HS-27A (cell line): ENCODE data around the gene DPYSL3.

Source experiments
- DNase-seq: peaks from one replicate; pipeline ENCODE4 v3.0.0-alpha.2; 2012; ENCODE audit warnings: low read depth, missing footprints

DPYSL3 gene

DNA sequence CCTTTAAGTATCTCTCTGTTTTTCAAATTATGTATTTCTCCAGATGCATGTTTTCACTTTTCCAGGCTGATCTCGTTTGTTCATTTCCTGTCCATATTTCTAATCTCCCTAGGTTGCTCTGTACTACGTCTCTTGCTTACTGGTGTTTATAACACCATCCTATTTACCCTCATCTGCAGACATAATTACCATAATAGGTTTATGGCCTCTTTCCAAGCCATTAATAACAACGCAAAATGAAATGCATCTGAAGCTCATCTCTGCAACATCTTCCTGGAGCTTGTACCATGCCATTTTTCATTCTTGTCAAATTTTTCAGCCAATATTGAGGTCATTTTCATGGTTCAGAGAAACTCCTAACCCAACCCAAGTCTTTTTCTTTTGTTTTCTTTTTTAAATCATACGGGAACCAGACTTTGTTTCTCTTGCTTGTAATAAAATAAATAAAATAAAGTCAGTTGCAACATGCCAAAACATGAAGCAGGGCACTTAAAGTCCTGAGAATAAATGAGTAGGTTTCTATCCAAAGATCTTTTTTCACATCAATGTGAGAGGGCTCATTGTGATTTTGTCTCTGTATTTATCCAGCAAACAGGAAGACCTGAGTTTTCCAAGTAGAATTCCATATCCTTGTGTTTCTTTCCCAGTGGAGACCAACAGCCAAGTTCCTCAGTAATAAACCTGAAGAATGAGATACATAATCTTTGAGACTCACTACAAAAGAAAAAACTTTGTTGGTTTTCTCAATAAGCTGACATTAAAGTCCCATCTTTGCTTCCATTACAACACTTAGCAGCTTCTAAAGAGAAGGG is 37.0 kb downstream of the DPYSL3 start:
- DNase-seq = no peak

DNA sequence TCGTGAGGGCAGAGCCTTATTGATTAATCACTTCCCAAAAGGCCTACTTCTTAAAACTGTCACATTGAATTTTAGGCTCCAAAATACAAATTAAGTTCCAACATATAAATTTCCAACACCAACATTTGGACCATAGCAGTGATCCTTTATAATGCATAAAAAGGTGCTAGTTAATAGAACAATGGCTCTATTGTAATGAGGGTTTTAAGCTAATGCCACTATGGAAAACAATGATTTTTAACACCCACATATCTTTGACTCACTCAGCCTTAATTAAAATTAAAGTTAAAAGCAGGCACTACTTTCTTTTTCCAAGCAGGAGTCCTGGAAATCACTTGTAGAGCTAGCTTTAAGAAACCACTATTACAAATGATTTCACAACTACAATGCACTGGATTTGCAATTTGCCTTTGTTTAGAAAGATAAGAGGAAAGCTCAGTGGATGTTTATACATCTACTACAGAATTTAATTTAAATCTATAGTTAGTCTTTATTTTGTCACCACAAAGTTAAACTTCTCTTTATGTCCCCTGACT is 41.8 kb downstream of the DPYSL3 start:
- DNase-seq = no peak

DNA sequence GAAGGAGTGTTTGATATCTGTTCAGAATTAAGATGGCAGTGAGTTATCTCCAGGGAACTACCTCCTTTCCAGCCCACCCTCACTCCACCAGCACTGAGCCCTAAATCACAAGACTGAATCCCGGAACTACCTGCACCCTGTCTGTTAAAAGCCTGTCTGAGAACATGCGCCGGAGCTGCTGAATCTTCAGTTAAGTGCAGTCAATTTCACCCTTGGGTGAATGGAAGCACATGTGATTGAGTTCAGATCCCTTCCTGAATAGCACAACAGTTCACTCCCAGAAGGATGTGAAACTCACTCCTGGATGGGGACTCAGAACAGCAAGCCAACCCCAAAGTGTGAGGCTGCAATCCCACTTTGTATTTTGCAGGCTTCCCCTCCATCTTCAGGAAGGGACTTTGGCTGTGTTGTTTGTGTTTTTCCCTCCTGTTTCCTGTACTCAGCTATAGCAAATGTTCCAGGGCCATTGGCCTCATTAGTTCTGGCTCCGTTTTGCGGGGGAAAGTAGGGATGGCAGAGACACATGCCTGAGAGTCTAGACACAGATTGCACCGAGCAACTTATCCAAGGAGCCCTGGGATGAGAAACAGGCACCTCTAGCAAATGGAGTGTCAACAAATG is 43.4 kb downstream of the DPYSL3 start:
- DNase-seq = no peak

DNA sequence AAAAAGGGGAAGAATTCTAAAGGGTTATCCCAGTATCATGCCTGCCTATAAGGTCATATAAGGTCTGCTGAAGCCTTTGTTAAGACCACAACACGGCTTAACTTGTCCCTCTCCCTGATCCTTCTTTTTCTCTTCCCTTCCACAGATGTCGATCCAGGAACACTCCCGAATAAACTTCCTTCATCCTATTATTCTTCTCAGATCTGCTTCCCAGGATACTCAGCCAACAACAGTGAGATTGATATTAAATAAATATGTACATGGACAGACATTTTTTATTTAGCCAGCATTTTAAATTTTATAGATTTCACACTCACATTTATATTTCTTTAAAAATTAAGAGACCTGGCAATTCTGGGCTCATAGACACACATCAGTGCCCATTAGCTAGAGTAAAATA is 44.1 kb downstream of the DPYSL3 start:
- no peak for DNase-seq

DNA sequence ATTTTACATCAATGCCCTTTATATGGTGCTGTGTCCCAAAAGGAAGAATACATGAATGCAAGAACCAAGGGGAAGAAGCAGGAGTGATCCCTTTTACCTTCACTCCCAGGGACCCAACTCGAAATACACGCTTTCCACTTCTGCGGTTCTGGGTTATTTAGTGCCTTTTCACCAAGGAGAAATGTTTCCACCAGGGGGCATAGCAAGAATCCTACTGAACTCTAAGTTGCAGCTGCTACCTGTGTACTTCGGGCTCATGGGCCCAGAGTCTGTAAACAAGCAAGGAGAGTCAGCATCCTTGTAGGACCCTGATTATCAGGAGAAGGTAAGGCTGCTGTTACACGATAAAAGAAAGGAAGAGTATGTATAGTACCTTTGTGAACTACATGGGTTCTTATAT is 45.7 kb downstream of the DPYSL3 start:
- DNase-seq = no peak

DNA sequence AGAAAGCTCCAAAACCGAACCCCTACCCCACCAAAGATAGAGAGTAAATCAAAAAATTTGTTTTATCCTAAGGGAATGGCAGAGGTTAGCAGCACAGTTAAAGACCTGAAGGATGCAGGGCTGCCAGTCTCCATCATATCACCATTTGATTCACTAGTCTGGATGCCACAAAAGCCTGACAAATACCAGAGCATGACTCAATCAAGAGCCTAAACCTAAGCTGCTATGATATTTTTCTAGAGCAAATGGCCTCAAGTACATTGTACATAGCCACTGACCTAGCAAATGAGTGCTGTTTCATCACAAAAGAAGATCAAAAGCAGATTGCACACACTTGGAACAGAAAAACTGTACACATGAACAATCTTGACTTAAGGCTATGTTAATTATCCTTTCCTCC is 48.0 kb downstream of the DPYSL3 start:
- DNase-seq = no peak

DNA sequence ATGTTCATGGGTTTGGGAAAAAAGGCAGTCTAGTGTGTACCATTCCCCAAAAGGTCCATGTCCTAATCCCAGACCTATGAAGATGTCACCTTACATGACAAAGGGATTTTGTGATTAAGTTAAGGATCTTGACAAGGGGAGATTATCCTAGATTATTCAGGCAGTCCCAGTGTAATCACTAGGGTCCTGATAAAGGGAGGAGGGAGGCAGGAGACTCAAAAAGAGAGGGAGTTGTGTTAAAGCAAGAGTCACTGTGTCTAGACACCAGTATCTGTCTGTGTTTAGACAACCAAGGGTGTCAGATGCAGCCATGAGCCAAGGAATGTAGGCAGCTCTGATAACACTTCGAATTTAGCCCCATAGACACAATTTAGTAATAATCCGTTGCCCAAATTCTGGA is 49.5 kb downstream of the DPYSL3 start:
- DNase-seq = no peak

DNA sequence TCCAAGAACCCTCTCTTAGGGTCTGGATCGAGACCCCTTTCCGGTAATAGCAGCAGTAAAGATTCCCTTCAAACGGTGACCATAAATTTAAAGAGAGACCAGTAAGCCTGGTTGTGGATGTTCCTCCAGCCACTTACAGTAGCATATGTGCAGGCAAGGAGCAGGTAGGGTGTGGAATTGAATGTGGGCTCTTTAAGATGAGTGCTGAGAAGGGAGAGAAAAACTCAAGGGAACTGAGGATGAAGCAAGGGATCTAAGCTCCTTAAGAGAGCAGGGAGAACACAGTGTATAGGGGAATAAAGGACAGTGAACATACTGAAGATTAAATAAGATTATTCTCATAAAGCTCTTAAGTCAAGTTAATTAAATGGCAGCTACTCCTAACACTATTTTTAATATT is 51.3 kb downstream of the DPYSL3 start:
- DNase-seq = no peak

DNA sequence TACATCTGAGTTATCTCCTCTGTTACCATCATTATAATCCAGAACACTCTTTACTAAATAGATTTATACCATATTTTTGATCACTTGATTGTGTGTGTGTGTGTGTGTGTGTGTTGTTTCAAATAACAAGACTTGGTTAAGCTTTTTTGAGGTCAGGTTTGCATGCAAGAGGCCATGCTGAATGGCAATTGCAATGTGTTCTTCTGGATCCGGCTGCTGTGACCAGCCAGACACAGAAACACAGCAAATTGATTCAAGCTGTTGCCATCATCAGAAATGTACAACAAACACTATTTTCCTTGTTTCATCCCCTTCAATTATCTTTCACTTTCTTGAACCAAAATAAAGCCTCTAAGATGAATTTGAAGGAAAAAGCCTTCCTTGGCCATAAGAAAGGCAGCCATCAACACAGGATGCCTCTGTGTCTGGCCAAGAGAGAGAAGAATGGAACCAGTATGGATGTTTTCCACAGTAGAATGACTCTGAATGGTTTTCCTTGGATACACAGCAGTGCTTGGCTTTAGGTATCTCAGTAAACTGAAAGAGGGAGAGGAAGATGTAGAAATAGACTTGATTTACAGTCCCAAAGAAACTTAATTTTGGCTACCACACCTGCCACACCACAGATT is 53.9 kb downstream of the DPYSL3 start:
- DNase-seq = no peak

DNA sequence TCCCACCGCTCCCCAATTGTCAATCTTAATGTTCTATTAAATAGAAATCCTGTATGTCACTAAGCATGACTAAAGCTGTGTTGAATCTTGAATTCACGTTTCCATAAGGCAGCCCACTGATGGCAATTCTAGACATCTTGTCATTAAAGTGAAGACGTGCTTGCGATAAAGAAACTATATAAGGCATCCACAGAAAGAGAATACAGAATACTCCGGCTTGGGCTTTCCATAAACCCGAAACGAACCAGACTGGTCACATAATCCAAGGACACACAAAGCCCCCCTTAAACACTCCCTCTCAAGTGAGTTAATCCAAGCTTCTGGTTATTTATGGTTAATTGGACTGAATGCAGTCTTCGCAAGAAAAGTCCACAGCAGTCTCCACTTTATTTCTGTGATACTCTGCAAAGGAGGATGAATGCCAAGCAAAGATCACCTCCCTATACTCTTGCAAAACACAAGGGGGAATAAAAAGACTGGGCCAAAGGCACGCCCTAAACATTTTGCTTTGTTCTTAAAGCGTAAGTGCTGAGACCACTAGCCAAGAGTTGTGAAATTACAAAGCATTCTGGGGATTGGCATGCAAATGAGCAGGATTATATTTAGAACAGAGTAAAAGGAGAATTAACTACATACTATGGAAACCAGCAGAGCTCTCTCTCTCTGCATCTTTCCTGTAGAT is 54.7 kb downstream of the DPYSL3 start:
- no peak for DNase-seq

DNA sequence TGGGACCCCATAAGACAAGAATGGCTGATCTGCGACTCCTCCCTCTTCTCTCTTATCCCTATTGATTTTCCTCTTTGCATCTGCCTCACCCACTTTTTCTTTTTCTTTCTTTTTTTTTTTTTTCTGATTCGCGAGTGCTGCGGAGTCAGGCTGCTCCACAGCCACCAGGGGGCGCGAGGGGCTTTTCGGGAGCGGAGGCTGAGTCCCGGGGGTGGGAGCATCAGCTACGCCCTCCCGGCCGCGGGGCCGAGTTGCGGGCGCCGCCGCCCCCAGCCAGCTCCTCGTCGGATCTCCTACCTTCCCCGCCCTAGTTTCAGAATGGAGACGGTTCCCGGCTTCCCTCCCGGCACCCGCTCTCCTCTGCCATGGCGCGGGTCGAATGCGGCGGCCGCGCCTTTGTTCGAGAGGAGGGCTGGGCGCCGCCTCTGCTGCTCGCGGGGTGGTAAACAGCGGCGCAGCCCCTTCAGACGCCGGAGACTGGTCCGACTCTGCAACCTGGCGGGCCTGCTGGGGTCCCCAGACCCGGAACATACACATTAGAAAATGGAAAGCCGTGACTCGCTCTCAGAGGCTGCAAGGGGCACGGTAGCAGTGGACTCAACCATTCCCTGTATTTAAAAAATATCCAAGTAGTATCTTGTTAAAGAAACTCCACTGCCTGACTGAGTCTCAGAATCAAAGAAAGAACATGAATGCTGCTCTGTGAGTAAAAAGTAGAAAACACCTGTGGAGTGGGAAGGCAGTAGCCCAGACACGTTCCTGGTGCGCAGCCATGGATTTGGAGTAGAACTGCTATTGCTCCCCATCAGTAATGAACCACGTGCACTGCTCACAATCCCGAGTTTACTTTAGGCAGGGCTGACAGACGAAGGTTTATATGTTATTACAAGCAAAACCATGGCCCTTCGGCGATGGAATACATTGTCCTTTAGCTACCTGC is 55.7 kb downstream of the DPYSL3 start:
- DNase-seq = no peak

DNA sequence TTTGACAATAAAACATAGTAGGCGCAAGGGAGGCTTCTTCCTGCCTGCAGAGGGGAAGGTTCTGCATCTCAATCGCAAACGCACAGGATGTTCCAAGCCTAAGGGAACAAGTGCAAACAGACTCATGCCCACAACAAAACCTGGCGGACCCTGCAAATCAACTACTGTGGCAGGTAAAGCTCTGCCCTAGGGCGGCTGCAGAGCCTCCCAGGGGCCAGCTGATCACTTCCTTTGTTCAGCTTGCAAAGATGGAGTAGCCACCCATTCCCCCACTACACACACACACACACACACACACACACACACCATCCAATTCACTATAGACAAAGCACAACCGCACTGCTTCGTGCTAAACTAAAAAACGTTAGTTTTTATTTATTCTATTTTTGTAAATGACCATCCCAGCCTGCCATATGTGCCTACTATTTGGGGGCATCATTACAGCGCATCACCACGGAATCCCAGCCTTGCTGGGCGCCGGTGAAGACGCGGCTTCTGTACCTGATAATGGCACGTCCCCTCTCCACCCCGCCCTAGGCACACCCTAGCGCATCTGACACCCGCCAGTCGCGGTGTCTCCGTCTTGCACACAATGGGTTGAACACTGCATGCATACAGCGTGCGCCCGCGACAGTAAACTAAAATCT is 57.6 kb downstream of the DPYSL3 start:
- DNase-seq = no peak

DNA sequence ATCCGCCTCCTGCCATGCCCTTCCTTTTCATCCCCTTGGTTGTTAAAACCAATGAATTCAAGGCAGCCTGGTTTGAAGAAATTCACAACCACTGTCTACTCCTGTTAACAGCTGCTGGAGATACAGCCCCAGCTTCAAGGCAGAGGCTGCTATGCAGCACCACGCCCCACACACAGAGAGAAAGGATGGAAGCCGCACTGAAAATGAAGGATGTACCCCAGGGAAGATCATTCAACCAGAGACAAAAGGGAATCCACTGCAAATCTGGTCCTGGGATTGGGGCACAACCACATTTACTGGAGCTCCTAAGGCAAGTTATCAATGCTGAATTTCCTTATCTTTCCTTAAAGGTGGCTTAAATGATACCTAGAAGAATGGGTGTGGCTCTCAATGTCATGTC is 58.7 kb downstream of the DPYSL3 start:
- no peak for DNase-seq

DNA sequence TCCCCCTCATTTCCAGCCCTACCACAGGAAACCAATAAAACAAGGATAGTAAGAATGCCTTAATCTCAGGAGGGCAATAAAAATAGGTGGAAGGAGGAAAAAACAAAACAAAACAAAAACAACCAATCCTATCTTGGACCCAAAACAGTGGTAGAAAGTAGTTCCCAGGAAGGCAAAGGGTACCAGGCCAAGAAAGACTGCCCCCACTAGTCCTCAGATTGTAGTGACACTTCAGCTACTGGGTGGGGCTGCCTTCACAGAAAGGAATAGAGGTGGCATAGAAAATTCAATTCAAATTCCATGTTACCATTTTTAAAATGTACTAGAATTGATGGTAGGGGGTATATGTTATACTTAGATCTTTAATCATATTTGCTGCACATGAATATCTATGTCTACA is 59.3 kb downstream of the DPYSL3 start:
- DNase-seq = no peak

DNA sequence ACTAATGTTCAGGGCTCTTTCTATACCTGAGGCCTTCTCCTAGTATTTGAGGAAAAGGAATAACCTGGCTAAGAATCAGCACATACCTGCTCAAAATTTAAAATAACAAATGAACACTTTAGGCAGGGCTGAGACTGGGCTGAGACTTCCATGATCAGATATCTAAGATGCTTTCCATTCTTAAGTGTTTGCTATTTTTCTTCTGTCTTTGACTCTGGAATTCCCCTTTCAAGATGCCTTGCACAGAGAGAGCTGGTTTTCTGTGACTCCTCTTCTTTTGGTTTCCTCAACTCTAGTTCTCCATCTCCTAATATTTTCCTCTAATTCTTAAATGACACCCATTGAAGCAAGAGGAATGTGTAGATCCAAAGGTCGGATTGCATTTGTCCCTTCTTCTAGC is 61.1 kb downstream of the DPYSL3 start:
- DNase-seq = no peak

DNA sequence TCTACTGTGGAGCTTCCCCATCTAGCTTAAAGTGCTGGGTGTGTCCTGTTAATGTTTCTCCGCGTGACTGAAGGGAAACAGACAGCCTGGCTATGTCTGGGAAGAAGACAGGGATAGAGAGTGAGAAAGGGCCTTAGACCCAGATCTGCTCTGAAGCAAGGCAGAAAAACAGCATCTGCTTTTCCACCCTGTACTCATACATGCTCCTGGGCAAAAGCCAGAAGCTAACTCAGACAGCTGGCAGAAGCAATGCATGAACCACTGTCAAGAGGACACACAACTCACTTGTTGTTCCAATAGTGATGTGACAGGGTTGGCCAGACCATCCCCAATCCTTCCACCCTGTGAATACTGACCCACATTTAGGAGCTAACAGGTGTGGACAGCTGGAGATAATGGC is 63.3 kb downstream of the DPYSL3 start:
- DNase-seq = no peak

DNA sequence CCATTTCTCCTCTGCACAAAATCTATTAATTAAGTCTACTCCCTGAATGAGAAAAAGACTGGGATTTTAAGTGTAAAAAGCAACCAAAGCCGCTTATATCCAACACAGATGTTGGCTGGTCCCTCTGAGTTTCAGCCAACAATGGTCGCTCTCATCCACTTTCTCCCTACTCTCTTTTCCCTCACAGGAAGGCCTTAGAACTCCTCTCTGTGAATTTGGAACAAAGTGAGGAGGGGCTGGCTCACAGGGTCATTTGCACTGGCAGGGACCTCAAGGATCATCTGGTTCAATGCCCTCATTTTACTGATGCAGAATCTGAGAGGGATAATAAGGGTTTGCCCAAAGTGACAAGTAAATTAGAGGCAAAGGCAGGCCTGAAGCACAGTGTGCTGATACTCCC is 64.0 kb downstream of the DPYSL3 start:
- DNase-seq = no peak

DNA sequence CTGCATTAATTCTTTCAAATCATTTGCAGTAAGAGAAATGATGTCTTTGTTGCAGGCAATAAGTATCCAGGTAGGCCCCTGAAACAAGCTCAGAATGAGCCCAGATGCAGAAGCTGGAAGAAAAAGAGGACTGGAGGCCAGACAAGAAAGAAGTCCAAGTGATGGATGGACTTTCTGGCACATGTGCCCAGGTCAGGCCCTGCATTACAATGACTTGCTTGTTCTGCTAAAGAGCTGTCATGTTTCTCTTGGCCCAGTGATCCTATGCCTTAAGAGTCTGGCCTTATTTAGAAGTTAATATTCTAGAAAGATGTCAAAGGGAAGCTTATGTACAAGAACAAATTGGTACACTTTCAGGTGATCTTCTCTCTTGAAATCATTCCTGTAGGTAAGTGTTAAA is 64.8 kb downstream of the DPYSL3 start:
- no peak for DNase-seq

DNA sequence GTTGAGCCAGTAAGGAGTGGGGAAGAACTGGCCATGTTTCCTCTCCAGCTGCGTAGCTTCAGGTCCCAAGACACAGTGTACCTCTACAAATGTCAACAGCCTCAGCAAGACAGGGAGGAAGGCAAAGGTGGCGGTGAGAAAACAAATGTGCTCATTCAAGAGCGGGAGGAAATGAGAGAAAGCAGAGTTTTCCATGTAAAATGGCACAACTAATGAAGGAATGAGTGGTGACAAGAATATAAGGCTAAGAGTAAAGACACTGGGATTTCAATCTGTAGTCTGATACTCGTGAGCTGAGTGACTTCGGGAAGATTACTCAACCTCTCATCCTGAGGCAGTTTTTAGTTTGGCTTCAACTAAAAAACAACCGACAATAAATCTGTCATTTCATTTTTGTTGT is 67.6 kb downstream of the DPYSL3 start:
- no peak for DNase-seq

DNA sequence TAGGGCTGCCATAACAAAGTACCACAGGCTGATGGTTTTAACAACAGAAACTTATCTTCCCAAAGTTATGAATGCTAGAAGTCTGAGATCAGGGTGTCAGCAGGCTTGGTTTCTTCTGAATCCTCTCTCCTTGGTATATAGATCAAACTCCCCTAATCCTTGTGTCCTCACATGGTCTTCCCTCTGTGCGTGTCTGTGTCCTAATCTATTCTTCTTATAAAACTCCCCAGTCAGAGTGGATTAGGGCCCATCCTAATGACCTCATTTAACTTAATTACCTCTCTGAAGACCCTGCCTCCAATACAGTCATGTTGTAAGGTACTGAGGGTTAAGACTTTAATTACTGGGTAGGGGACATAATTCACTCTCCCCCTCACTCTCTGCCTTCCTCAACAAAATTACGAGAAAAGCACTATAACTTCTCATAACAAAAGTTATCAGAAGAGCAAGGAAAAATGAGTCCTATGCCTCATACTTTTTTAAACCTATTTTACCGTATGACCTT is 68.6 kb downstream of the DPYSL3 start:
- no peak for DNase-seq

DNA sequence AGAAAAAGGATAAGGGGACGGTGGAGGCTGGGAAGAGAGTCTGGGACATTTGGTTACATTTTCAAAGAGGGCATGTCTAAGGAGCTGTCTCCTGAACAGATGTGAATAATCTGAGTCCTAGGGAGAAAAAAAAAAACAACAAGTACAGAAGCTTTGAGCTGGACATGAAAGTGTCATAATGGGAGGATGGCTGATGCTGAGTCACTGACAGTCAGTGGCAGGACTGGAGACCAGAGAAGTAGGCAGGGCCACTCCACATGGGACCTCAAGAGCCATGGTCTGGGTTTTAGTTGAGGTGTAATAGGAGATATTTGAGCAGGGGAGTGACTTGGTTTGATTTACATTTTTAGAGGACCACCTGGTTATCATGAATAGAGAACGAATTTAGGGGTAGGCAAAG is 70.6 kb downstream of the DPYSL3 start:
- DNase-seq = no peak
